ENCODE measurements around the gene ANP32E. TPM values are rescaled to one million over a fixed set of nuclear protein-coding genes. Genes with fewer than 3 reads are reported as not detected.
A peak's percentile ranks its signal among the peaks of the same experiment; 100 is the strongest.

ANP32E gene
- 10 to 100 TPM in 2 of 3 donors, 1 to 10 TPM in 1; 6.0 to 33.2 (median 12.9) TPM for polyA plus RNA-seq

DNA sequence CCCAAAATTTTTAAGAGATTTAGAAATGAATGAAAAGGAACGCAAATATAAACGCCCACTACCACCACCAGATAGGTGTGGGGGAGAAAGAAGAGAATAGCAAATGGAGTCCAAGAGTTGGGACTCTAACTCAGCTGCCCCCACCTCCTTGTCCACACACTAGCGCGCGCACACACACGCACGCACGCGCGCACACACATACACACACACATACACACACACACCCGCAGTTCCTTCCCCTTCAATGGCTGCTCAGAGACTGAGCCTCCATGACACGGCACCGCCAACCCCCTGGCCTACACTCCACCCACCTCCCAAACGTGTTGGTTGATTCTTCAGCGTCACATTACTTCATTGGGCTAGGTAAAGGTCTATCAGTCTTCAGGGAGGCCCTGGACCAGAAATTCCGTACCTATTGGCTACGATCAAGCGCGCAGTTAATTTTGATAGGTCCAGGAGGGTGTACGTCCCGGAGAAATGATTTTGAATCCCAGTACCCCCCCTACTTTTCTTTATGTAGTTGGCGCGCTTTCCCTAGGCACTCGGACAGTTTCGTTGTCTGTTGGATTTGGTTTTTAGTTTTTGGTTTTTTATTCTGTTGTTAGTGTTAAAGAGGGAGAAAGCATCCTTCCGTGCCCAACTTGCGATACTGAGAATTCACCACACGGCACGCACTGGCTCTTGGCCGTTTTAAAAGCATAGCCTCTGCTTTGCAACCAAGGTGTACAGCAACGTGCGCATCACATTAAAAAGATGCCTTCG, at the start of gene ANP32E:
Gene ANP32E, minus strand, starts transcription at position 261 of the 762 bp plus-strand sequence. CDS start 326 bp downstream, outside the sequence.
- H3K27ac ChIP-seq (ENCODE audit: low read depth, low read length) = peak within 1 kb of the TSS; percentile 88
- 0 to 1% (median 0%) methylated on average over 33 of the region's 33 CpGs for WGBS, 3 donors

DNA sequence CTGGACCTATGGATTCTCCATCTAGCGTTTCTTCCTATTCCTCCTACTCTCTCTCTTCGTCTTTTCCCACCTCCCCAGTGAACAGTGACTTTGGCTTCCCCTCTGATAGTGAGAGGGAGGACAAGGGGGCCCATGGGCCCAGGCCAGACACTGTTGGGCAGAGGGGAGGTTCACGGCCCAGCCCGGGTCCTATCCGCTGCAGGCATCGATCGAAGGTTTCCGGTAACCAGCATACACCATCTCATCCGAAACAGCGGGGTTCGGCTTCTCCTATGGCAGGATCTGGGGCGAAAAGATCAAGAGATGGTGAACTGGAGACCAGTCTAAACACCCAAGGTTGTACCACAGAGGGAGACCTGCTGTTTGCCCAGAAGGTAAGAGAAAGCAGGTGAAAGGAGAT, 47.3 kb upstream of the ANP32E start:
- H3K27ac ChIP-seq (ENCODE audit: low read depth, low read length) = no peak overlapping the region
- WGBS, 3 donors = 85 to 89% (median 88%) methylated on average over 12 of the region's 12 CpGs

DNA sequence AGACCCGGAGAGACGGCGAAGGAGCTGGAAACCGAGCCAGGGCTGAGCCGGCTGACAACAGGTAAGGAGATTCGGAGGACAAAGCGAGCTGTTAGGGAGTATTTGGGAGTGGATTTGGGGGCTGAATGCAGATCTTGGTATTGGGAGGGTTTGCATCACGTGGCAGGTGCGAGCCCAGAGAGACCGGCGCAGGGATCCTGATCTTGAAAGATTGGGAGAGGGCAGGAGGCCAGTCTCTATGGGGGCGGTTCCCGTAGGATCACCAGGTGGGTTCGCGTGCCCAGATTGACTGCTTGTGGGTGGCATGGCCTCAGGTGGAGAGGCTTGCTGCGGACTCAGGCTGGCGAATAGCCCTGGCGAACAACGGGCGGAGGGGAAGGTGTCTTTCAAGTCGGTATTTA, 46.6 kb upstream of the ANP32E start:
- H3K27ac ChIP-seq (ENCODE audit: low read depth, low read length) = no peak overlapping the region
- WGBS, 3 donors = 3 to 13% (median 5%) methylated on average over 21 of the region's 21 CpGs

DNA sequence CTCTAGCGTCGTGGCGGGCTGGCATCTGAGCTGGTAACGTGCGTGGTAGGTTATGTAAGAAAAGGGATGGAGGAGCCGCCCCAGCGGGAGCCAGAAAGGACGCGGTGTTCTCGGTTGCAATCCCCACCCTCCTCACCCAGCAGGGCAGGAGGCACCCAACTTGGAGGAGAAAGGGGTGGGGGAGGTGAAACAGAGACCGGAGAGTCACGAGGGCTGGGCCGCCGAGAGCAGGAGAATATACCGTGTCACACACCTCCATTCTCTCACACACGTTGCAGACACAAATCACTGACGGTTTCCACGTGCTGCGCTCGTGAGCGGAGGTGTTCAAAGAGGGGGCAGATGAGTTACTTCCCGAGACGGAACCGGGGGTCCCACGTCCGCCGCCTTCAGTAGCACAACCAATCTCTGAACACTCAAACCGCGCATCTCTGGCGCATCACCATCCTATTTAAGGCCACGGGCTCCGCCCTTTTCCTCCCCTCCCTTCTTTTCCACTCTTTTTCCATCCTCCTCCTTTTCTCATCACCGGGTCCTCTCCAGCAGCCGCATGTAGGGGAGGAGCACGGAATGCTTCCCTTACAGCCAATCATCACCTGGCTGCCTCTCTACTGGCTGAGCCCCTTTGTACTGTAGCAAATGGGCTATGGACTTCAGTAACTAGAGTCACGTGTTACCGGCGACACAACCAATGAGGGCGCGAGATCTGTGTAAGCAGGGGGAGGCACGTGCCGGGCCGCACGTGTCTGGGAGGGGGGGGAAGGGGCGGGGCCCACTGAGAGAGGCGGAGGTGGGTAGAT, 46.0 kb upstream of the ANP32E start, which contains the start of gene CIART:
Gene CIART, plus strand, starts transcription at position 797 of the 800 bp plus-strand sequence. CDS start 714 bp downstream, outside the sequence.
- WGBS, 3 donors = 0 to 2% (median 1%) methylated on average over 44 to 46 of the region's 46 CpGs
- H3K27ac ChIP-seq (ENCODE audit: low read depth, low read length) = no peak within 1 kb of the TSS

DNA sequence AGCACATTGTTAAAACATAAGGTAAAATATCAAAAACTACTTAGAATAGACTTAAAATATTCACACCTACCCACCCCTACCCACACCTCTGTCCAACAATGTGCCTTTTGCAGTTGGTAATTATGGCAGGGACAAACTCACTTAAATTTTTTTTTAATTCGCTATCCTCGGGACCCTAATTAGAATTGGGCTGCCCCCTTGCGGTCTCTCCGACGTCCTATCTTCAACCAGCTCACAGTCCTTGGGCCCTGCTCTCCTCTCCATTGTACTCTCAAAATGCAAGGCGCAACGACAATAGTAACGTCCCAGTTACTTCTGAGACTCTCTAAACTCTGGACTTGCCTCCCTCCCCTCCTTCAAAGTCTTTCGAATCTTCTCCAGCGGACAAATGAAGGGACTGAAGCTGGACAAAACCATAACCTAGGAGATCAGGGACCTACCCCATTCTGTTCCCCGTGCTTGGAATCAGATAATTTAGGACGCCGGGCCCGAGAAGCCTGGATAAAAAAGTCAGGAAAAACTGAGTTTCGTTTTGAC, 45.4 kb upstream of the ANP32E start:
- no peak overlapping the region for H3K27ac ChIP-seq (ENCODE audit: low read depth, low read length)
- WGBS, 3 donors = 1 to 6% (median 4%) methylated on average over 15 of the region's 15 CpGs

DNA sequence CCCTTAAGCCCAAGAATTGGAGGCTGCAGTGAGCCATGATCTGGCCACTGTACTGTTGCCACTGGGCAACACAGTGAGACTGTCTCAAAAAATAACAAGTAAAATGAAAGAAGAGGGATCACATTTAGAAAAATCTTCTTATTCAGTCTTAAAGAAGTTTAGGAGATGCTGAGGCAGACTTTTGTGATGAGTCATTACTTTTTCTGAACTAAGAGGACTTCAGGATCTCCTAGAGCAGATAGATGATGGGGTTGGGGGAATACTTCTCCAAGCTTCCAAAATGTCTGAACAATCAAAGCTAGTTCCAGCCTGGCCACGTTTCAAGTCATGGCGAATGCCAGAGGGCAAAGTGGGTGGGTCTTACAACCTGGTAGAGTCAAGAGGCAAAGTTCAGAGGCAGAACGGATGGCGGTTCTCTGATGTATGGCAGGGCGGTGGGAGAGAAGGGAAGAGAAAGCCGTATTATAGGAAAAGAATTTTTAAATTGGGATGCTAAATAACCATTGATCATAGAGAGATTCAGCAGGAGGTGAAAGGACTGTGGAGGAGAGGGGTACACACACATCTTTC, 44.3 kb upstream of the ANP32E start:
- H3K27ac ChIP-seq (ENCODE audit: low read depth, low read length) = no peak overlapping the region
- WGBS, 3 donors = 47 to 92% (median 75%) methylated on average over 6 of the region's 6 CpGs

DNA sequence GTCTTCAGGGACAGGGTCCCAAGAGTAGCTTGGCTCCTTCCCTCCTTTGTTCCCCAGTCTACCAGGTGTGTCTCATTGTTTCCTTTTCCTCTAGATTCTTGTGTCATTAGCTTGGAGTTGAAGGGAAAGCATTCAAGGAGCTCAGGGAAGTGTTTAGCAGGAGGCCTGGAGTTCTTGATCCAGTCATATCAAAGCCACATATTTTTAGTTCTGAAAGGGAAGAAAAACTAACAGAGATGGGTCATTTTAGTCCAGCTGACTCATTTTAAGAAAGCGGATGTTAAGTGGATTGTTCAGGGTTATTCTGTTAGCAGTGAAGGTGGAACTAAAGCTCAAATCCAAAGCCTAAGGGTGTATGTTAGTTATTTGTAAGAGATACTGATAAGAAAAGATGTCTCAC, 37.4 kb upstream of the ANP32E start:
- 48 to 58% (median 54%) methylated on average over 1 of the region's 1 CpG for WGBS, 3 donors
- no peak overlapping the region for H3K27ac ChIP-seq (ENCODE audit: low read depth, low read length)

DNA sequence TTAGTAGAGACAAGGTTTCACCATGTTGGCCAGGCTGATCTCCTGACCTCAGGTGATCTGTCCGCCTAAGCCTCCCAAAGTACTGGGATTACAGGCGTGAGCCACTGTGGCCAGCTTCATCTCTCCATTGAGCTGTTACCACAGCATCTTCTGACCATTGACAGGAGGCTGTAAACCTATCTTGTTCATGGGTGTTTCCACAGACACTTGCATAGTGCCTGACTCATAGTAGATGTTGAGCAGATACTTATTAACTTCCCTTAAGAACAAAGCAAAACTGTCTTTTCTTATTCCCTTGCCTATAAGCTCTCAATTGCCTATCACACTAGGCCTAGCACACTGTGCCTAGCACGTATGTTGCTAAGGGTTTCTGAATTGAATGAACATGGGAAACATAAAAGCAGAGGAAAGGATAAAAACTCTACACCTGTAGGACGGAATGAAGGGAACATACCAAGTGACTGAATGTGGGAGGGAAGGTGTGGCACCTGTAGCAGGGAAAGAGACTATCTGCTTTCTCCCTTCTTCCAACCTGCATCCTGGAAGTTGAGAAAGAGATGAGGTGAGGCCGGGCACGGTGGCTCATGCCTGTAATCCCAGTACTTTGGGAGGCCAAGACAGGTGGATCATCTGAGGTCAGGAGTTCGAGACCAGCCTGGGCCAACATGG, 35.5 kb upstream of the ANP32E start:
- 90 to 94% (median 93%) methylated on average over 7 of the region's 7 CpGs for WGBS, 3 donors
- H3K27ac ChIP-seq (ENCODE audit: low read depth, low read length) = no peak overlapping the region

DNA sequence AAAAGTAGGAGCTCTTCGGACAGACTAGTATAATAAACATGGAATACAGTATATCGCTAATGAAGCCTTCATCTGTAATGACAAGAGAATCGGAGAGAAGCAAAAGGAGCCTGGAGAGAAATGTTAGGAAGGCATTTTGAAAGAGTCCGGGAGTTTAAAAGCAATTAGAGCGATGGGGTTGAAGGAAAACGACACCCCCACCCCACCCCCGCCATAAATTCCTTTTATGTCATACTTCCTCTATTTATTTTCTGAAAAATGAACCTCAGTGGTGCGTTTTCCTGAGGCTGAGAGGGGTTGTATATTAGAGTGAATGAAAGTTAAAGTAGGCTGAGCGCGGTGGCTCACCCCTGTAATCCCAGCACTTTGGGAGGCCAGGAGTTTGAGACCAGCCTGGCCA, 33.5 kb upstream of the ANP32E start:
- H3K27ac ChIP-seq (ENCODE audit: low read depth, low read length) = no peak overlapping the region
- WGBS, 3 donors = 18 to 39% (median 25%) methylated on average over 10 of the region's 10 CpGs

DNA sequence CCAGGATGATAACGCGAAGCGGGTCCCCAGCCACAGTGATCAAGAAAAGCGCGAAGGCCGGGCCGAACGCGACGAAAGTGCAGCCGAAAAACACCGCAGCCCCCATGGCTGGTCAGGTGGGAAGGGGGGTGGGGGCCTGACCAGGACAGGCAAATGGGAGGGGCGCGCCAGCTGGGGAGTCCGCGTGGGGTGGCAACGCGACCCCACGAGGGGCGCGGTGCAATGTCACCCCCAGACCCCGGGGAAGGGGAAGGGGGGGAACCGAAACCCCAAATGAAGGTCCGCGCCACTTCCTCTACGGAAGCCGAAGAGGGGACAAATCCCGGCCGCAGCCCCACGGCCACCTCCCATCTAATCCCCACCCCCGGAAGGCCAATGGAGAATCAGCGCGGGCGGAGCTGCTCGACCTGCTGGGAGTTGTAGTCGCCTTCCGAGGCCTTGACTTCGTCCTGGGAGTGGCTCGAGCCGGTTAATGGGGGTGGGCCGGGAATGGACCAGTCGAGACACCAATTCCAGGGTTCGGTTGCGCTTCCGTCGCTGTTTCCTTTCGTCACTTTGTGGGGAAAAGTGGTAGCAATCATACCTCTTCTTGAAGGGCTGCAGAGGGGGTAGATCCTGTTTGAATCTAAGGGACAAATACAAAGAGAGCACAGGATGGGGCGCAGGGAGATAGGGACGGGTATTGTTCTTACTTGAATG, 32.9 kb upstream of the ANP32E start, which contains the start of gene APH1A:
Gene APH1A, minus strand, starts transcription at position 312 of the 699 bp plus-strand sequence. Its CDS starts 206 bp downstream, at position 106.
- 0 to 1% (median 0%) methylated on average over 48 to 49 of the region's 49 CpGs for WGBS, 3 donors
- H3K27ac ChIP-seq (ENCODE audit: low read depth, low read length) = peak within 1 kb of the TSS; percentile 13

DNA sequence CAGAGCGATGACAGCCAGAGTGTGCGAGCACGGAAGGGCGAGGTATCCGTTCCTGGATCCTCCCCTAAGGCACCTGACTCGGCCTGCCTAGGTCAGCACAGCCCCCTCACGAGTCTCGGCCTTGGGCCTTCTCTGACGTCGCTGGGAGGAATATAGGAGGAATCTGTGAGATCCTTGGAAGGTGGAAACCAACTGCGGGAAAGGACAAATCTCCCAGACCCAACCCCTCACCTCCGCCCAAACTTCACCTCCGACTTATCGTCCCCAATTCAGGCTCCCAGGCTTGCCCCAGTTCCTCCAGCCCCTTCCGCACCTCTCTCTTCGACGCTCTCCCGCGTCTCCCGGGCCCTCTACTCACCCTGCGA, 32.4 kb upstream of the ANP32E start:
- WGBS, 3 donors = 0 to 1% (median 0%) methylated on average over 21 of the region's 21 CpGs
- peak overlapping the region; percentile 13 for H3K27ac ChIP-seq (ENCODE audit: low read depth, low read length)

DNA sequence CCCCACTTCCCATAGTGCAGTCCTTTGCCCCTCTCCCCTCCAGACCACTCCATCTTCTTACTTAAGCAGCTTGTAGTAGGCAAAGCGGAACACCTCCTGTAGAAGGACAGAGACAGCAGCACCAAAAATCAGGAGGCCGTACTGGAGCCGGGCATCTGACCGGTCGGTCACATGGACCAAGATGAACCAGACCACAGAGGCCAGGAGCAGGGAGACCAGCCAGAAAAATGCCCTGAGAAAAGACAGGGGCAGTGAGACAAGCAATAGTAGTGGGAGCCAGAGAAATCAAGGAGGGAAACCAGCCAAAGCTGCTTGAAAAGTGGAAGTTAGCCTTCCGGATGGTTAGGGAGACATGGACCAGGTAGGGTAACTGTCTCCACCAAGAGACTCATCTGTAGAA, 32.0 kb upstream of the ANP32E start:
- H3K27ac ChIP-seq (ENCODE audit: low read depth, low read length) = peak overlapping the region; percentile 13
- WGBS, 3 donors = 15 to 34% (median 21%) methylated on average over 6 of the region's 6 CpGs

DNA sequence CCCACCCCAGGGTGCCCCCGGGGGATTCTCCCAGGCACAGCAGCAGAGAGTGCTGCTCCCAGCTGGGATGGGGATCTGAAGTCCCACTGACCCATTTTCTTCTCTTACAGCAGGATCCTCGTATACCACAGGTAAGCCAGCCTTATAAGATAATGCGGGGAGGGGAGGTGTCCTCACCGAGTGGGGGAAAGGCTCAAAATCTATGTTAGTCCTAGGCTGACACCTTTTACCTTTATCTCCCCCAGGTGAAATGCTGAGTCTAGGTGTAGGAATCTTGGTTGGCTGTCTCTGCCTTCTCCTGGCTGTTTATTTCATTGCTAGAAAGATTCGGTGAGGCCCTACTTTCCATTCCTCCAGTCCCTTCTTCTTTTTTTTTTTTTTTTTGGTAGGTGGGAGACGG, 27.6 kb upstream of the ANP32E start:
- WGBS, 3 donors = 78 to 85% (median 80%) methylated on average over 6 of the region's 6 CpGs
- H3K27ac ChIP-seq (ENCODE audit: low read depth, low read length) = no peak overlapping the region

DNA sequence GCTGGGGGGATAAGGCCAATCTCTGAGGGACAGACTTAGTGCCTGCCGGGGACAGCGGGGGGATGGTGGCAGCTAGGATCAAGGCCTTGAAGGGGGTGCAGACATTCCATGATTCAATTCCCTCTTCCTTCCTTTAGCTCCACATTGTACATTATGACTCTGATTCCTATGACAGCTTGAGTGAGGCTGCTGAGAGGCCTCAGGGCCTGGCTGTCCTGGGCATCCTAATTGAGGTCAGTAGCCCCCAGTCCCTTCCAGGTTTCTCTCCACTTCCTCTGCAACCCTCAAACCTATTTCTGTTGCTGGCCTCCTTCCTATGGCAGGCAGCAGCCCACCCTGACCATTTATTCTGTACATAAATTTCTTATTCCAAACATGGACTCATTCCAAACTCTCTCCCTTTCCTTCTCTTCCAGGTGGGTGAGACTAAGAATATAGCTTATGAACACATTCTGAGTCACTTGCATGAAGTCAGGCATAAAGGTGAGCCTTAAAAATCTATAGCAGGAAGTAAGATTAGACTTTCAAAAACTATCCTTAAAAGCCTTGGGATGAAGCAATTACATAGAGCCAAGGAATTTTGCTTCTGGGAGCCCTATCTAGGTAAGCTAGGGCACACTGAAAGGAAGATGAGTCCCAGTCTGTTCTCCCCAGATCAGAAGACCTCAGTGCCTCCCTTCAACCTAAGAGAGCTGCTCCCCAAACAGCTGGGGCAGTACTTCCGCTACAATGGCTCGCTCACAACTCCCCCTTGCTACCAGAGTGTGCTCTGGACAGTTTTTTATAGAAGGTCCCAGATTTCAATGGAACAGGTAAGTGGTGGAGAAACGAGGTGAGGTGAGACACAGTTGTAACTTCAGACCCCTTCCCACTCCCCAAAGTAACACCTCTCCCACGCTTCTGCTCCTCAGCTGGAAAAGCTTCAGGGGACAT, 26.7 kb upstream of the ANP32E start:
- WGBS, 3 donors = 73 to 78% (median 77%) methylated on average over 6 of the region's 6 CpGs
- no peak overlapping the region for H3K27ac ChIP-seq (ENCODE audit: low read depth, low read length)

DNA sequence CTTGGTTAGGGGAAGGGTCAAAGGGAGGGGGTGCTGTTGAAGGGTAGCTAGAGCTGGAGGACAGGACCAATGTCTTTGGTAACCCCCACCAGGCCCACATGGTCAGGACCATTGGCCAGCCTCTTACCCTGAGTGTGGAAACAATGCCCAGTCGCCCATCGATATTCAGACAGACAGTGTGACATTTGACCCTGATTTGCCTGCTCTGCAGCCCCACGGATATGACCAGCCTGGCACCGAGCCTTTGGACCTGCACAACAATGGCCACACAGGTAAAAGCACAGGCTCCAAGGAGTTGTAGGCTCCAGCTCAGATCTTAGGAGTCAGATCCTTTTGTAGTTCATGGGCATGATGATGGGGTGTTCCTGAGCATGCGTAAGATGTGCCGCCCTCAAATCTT, 25.5 kb upstream of the ANP32E start:
- 79 to 90% (median 87%) methylated on average over 6 of the region's 6 CpGs for WGBS, 3 donors
- H3K27ac ChIP-seq (ENCODE audit: low read depth, low read length) = no peak overlapping the region

DNA sequence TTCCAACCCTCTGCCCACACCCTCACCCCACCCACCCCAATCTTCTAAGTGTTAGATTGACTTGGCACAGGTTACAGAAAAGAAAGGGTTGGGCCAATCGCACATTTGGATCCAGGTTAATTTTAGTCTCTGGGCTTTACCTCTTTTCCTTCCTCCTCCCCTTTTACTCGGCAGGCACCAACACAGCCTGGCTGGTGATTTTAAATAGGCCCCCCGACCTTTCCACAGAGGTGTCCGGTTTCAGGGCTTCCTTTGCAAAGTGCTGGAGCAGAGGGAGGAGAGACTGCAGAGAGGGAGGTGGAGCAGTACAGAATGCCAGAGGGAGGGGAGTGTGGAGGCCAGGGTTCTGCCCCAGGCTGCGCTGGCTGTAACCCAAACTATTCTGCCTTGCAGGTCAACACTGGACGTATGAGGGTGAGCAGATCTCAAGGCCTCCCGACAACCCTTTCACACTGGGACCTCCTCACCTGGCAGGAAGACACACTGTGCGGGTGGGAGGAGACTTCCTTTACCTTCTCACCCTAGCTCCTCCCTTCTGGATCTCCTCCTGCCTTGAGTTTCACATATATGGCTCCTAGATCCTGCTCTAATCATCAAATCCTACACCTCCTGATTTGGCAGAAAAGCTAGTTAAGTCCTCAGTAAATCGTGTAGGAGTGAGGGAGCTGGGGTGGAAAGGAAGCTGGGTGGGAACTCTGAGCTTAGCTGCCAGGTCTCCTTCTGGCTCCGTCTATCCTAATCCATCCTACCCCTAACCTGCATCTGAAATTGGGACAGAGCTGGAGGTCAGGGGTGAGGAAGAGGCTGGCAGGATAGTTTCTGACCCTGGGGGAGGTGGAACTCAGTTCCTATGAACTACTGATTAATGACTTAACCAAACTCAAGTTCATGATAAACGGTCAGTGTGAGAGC, 24.1 kb upstream of the ANP32E start:
- no peak overlapping the region for H3K27ac ChIP-seq (ENCODE audit: low read depth, low read length)
- 9 to 34% (median 25%) methylated on average over 11 of the region's 11 CpGs for WGBS, 3 donors
